Liver (tissue), 9 donors: ENCODE results near the gene OR2K2. TPM values are rescaled to one million over a fixed set of nuclear protein-coding genes. Genes with fewer than 3 reads are reported as not detected.

Source experiments
- DNase-seq: peaks from one replicate; pipeline ENCODE4 v3.0.0-alpha.2; 2017; ENCODE audit warnings: low spot score
- H3K27ac ChIP-seq, 2 donors: one replicate each; pipeline ENCODE4 v1.7.0; 2013; ENCODE audit warnings: inconsistent platforms in 2 of 2, low read length in 2 of 2, control low read depth in 1 of 2, low read depth in 1 of 2, mild to moderate bottlenecking in 1 of 2
- H3K27me3 ChIP-seq, 4 donors: one replicate each; pipeline versions ENCODE4 v1.6.1 to v1.7.0; 2013; ENCODE audit warnings: low read length in 3 of 4, inconsistent platforms in 1 of 4, mild to moderate bottlenecking in 1 of 4, moderate library complexity in 1 of 4; ENCODE audit not compliant: control insufficient read depth in 4 of 4, insufficient read depth in 4 of 4
- H3K36me3 ChIP-seq, 4 donors: one replicate each; pipeline versions ENCODE4 v1.6.1 to v1.7.0; 2013; ENCODE audit warnings: low read length in 3 of 4, mild to moderate bottlenecking in 3 of 4, low read depth in 1 of 4, moderate library complexity in 1 of 4; ENCODE audit not compliant: control insufficient read depth in 4 of 4, insufficient read depth in 3 of 4
- H3K4me1 ChIP-seq, 4 donors: one replicate each; pipeline versions ENCODE4 v1.6.1 to v1.7.0; 2013; ENCODE audit warnings: low read length in 3 of 4, mild to moderate bottlenecking in 3 of 4, moderate library complexity in 1 of 4; ENCODE audit not compliant: control insufficient read depth in 4 of 4, insufficient read depth in 4 of 4
- H3K4me3 ChIP-seq, 3 donors: one replicate each; pipeline versions ENCODE4 v1.6.1 to v1.7.0; 2013; ENCODE audit warnings: low read length in 3 of 3, control low read depth in 1 of 3, low read depth in 1 of 3, mild to moderate bottlenecking in 1 of 3
- H3K9ac ChIP-seq, 2 donors: one replicate each; pipeline ENCODE4 v1.7.0; 2013; ENCODE audit warnings: low read length in 2 of 2, mild to moderate bottlenecking in 2 of 2, moderate library complexity in 2 of 2, control low read depth in 1 of 2, low read depth in 1 of 2
- H3K9me3 ChIP-seq, 4 donors: one replicate each; pipeline versions ENCODE4 v1.6.1 to v1.7.0; 2013; ENCODE audit warnings: low read length in 3 of 4; ENCODE audit not compliant: control insufficient read depth in 4 of 4
- ATF3 ChIP-seq: IDR thresholded peaks from 2 replicates; pipeline ENCODE4 v1.6.1; 2016; ENCODE audit warnings: antibody characterized with exemption
- CTCF ChIP-seq: fragments of 150-350 bp; IDR thresholded peaks from 2 replicates; pipeline ENCODE4 v1.5.1; 2017; ENCODE audit warnings: improper control_type of control experiment, low read depth, low read length; ENCODE audit not compliant: missing input control
- EGR1 ChIP-seq, 2 donors: IDR thresholded peaks; 2 replicates each; pipeline ENCODE4 v1.6.1; 2016 to 2018; ENCODE audit warnings: antibody characterized with exemption in 2 of 2, low read depth in 2 of 2
- FOXA1 ChIP-seq: IDR thresholded peaks from 2 replicates; pipeline ENCODE4 v1.6.1; 2016; ENCODE audit warnings: antibody characterized with exemption
- FOXA2 ChIP-seq: IDR thresholded peaks from 2 replicates; pipeline ENCODE4 v1.6.1; 2016; ENCODE audit warnings: antibody characterized with exemption
- GABPA ChIP-seq, 2 donors: IDR thresholded peaks in 1 of 2; conservative IDR thresholded peaks in 1 of 2; 2 replicates each; pipeline ENCODE4 v1.6.1; 2016; ENCODE audit warnings: antibody characterized with exemption in 2 of 2, mild to moderate bottlenecking in 1 of 2, moderate library complexity in 1 of 2
- HNF4A ChIP-seq, 2 donors: conservative IDR thresholded peaks; 2 replicates each; pipeline ENCODE4 v1.6.1; 2016; ENCODE audit warnings: antibody characterized with exemption in 2 of 2, mild to moderate bottlenecking in 2 of 2
- HNF4G ChIP-seq: IDR thresholded peaks from 2 replicates; pipeline ENCODE4 v1.6.1; 2016; ENCODE audit warnings: antibody characterized with exemption
- JUND ChIP-seq, 2 donors: IDR thresholded peaks; 2 replicates each; pipeline ENCODE4 v1.6.1; 2016; ENCODE audit warnings: antibody characterized with exemption in 2 of 2
- MAX ChIP-seq: IDR thresholded peaks from 2 replicates; pipeline ENCODE4 v1.6.1; 2016; ENCODE audit warnings: antibody characterized with exemption
- NR2F2 ChIP-seq: IDR thresholded peaks from 2 replicates; pipeline ENCODE4 v1.6.1; 2016; ENCODE audit warnings: antibody characterized with exemption
- REST ChIP-seq: IDR thresholded peaks from 2 replicates; pipeline ENCODE4 v1.6.1; 2016; ENCODE audit warnings: antibody characterized with exemption, mild to moderate bottlenecking
- RXRA ChIP-seq, 2 donors: IDR thresholded peaks; 2 replicates each; pipeline ENCODE4 v1.6.1; 2017 to 2018; ENCODE audit warnings: antibody characterized with exemption in 2 of 2, mild to moderate bottlenecking in 1 of 2
- SP1 ChIP-seq: IDR thresholded peaks from 2 replicates; pipeline ENCODE4 v1.6.1; 2018; ENCODE audit warnings: antibody characterized with exemption, mild to moderate bottlenecking
- TAF1 ChIP-seq: conservative IDR thresholded peaks from 2 replicates; pipeline ENCODE4 v1.6.1; 2016; ENCODE audit warnings: antibody characterized with exemption, mild to moderate bottlenecking
- YY1 ChIP-seq: IDR thresholded peaks from 2 replicates; pipeline ENCODE4 v1.6.1; 2016; ENCODE audit warnings: antibody characterized with exemption, mild to moderate bottlenecking
- ZBTB33 ChIP-seq: IDR thresholded peaks from 2 replicates; pipeline ENCODE4 v1.6.1; 2016; ENCODE audit warnings: antibody characterized with exemption
- whole genome bisulfite sequencing: extraction: QIAGEN DNeasy Blood & Tissue Kit; methylation state at CpG from one replicate; pipeline ENCODE4 v1.1.7; 2013; 5-methylcytosine and 5-hydroxymethylcytosine counted together
- polyA plus RNA-seq, 2 donors: library from polyadenylated mRNA; stranded (reverse) in 1 of 2; unstranded in 1 of 2; fragments of 200-250 nt in 1 of 2; fragments of >200 nt in 1 of 2; fragmentation: Nextera tagmentation in 1 of 2; extraction: Ambion mirVana in 1 of 2; gene quantifications; one replicate each; pipeline versions ENCODE4 v1.2.1 to v1.2.3, GENCODE V29; 2013 to 2015
- total RNA-seq, 2 donors: library from RNA; depleted of rRNA; stranded (reverse); fragments of >200 nt; gene quantifications; one replicate each; pipeline ENCODE4 v1.2.3, GENCODE V29; 2014
- donor health status: healthy.
- donor health status: healthy.
- donor health status: healthy.
- donor health status: healthy.
- donor health status: healthy.

The OR2K2 gene
- total and polyA plus RNA-seq, 4 donors: not detected

- peaks cover 0 to 3% (median 0%) of the 10 kb centered on the region in 4 donors for H3K4me1 ChIP-seq
- no peaks in the 10 kb centered on the region for H3K36me3 ChIP-seq
Observed at GRCh38 chr9:111294691-111295451, 35.2 kb downstream of the OR2K2 start.

GRCh38 chr9:111287127-111287526 lies 42.9 kb downstream of the OR2K2 start:
- H3K9ac ChIP-seq: no peak overlapping the region
- no peak overlapping the region for H3K27ac ChIP-seq
- peaks cover 0 to 2% (median 0%) of the 10 kb centered on the region in 4 donors for H3K27me3 ChIP-seq
- no peaks in the 10 kb centered on the region for H3K36me3 ChIP-seq
- no peaks in the 10 kb centered on the region for H3K4me1 ChIP-seq
- no peaks in the 10 kb centered on the region for H3K9me3 ChIP-seq
- 81% methylated on average over 2 of the region's 2 CpGs for WGBS
- DNase-seq: no peak
- no peak overlapping the region for H3K4me3 ChIP-seq
- no peak for TF ChIP-seq SP1
- TF ChIP-seq YY1: no peak
- TF ChIP-seq CTCF: no peak
- no peak for TF ChIP-seq NR2F2
- no peak for TF ChIP-seq REST
- TF ChIP-seq ZBTB33: no peak
- TF ChIP-seq MAX: no peak
- no peak for TF ChIP-seq ATF3
- TF ChIP-seq RXRA (IDR thresholded peaks at IDR 0.05): no peak
- no peak for TF ChIP-seq FOXA2
- no peak for TF ChIP-seq EGR1 (IDR thresholded peaks at IDR 0.05; ENCODE audit: low read depth in 2 of 2)
- TF ChIP-seq JUND (IDR thresholded peaks at IDR 0.05): no peak
- TF ChIP-seq HNF4A (conservative IDR thresholded peaks at IDR 0.05): no peak

More at GRCh38 chr9:111294691-111295451, 35.2 kb downstream of the OR2K2 start:
- H3K4me3 ChIP-seq: no peak overlapping the region
- no peak for DNase-seq
- no peak for TF ChIP-seq SP1
- no peak for TF ChIP-seq HNF4G
- no peak for TF ChIP-seq CTCF
- TF ChIP-seq RXRA (IDR thresholded peaks at IDR 0.05): no peak
- no peak for TF ChIP-seq GABPA (IDR thresholded peaks at IDR 0.05 in 1 of 2, conservative IDR thresholded peaks at IDR 0.05 in 1 of 2)
- no peak for TF ChIP-seq FOXA1
- TF ChIP-seq EGR1 (IDR thresholded peaks at IDR 0.05; ENCODE audit: low read depth in 2 of 2): no peak
- TF ChIP-seq MAX: no peak
- no peak for TF ChIP-seq TAF1
- no peak for TF ChIP-seq JUND (IDR thresholded peaks at IDR 0.05)
- TF ChIP-seq ATF3: no peak
- no peak overlapping the region for H3K27ac ChIP-seq
- H3K27me3 ChIP-seq: peaks cover 0 to 2% (median 0%) of the 10 kb centered on the region in 4 donors
- no peaks in the 10 kb centered on the region for H3K9me3 ChIP-seq
- WGBS: 76% methylated on average over 2 of the region's 2 CpGs
- H3K9ac ChIP-seq: no peak overlapping the region
